H9 (cell line): ENCODE results near the gene HYAL1. TPM values are rescaled to one million over a fixed set of nuclear protein-coding genes. Genes with fewer than 3 reads are reported as not detected.

ENCODE experiments used
- DNase-seq: peaks from one replicate; pipeline ENCODE4 v3.0.0-alpha.2; 2017
- H2AFZ ChIP-seq: one replicate; pipeline ENCODE4 v1.6.1; 2013; ENCODE audit warnings: mild to moderate bottlenecking, low read length, control low read depth, moderate library complexity
- H2AK5ac ChIP-seq: 2 replicates; pipeline ENCODE4 v1.6.1; 2013; ENCODE audit warnings: low read length, control low read depth, mixed read lengths; ENCODE audit not compliant: insufficient read length
- H2BK120ac ChIP-seq: one replicate; pipeline ENCODE4 v1.6.1; 2013; ENCODE audit warnings: low read depth, mild to moderate bottlenecking, low read length, control low read depth, inconsistent platforms; ENCODE audit not compliant: poor library complexity, severe bottlenecking
- H2BK12ac ChIP-seq: 2 replicates; pipeline ENCODE4 v1.6.1; 2013; ENCODE audit warnings: low read length, control low read depth, mixed read lengths, low read depth; ENCODE audit not compliant: insufficient read length
- H2BK15ac ChIP-seq: 2 replicates; pipeline ENCODE4 v1.6.1; 2013; ENCODE audit warnings: low read depth, low read length, control low read depth
- H2BK20ac ChIP-seq: one replicate; pipeline ENCODE4 v1.6.1; 2013; ENCODE audit warnings: low read depth, mild to moderate bottlenecking, low read length, control low read depth, inconsistent platforms; ENCODE audit not compliant: poor library complexity, severe bottlenecking
- H2BK5ac ChIP-seq: 2 replicates; pipeline ENCODE4 v1.6.1; 2013; ENCODE audit warnings: low read length, control low read depth, mixed read lengths; ENCODE audit not compliant: insufficient read length
- H3K14ac ChIP-seq: 2 replicates; pipeline ENCODE4 v1.6.1; 2013; ENCODE audit warnings: low read length, control low read depth; ENCODE audit not compliant: insufficient read depth
- H3K18ac ChIP-seq: 2 replicates; pipeline ENCODE4 v1.6.1; 2013; ENCODE audit warnings: low read depth, mild to moderate bottlenecking, mixed read lengths, low read length, control low read depth; ENCODE audit not compliant: insufficient read length
- H3K23ac ChIP-seq: 2 replicates; pipeline ENCODE4 v1.6.1; 2013; ENCODE audit warnings: low read length, control low read depth, mixed read lengths, low read depth; ENCODE audit not compliant: insufficient read length
- H3K23me2 ChIP-seq: 2 replicates; pipeline ENCODE4 v1.6.1; 2013; ENCODE audit warnings: low read depth, mild to moderate bottlenecking, mixed read lengths, low read length, control low read depth; ENCODE audit not compliant: insufficient read length, poor library complexity, severe bottlenecking
- H3K27ac ChIP-seq: 2 replicates; pipeline ENCODE4 v1.5.1; 2013; ENCODE audit warnings: low read length, control low read depth, mixed read lengths, low read depth; ENCODE audit not compliant: insufficient read length
- H3K27me3 ChIP-seq: 2 replicates; pipeline ENCODE4 v1.6.1; 2013; ENCODE audit warnings: low read length, control low read depth, inconsistent platforms; ENCODE audit not compliant: insufficient read depth
- H3K4ac ChIP-seq: 2 replicates; pipeline ENCODE4 v1.6.1; 2013; ENCODE audit warnings: low read depth, mild to moderate bottlenecking, control low read depth, inconsistent platforms, low read length, moderate library complexity
- H3K4me1 ChIP-seq: 2 replicates; pipeline ENCODE4 v1.6.1; 2013; ENCODE audit warnings: low read length, control low read depth, inconsistent platforms; ENCODE audit not compliant: insufficient read depth
- H3K4me2 ChIP-seq: 2 replicates; pipeline ENCODE4 v1.6.1; 2013; ENCODE audit warnings: low read length, control low read depth, mixed read lengths; ENCODE audit not compliant: insufficient read length, insufficient read depth
- H3K56ac ChIP-seq: 2 replicates; pipeline ENCODE4 v1.6.1; 2013; ENCODE audit warnings: low read depth, mild to moderate bottlenecking, mixed read lengths, low read length, control low read depth; ENCODE audit not compliant: insufficient read length
- H3K79me1 ChIP-seq: 2 replicates; pipeline ENCODE4 v1.6.1; 2013; ENCODE audit warnings: low read depth, mild to moderate bottlenecking, moderate library complexity, low read length, control low read depth, inconsistent platforms; ENCODE audit not compliant: insufficient read depth, poor library complexity, severe bottlenecking
- H3K79me2 ChIP-seq: 2 replicates; pipeline ENCODE4 v1.6.1; 2013; ENCODE audit warnings: low read length, control low read depth, inconsistent platforms; ENCODE audit not compliant: insufficient read depth
- H3K9ac ChIP-seq: 2 replicates; pipeline ENCODE4 v1.6.1; 2013; ENCODE audit warnings: low read length, control low read depth, mixed read lengths; ENCODE audit not compliant: insufficient read length; ENCODE audit errors: extremely low read depth
- H3K9me3 ChIP-seq: one replicate; pipeline ENCODE4 v1.6.1; 2013; ENCODE audit warnings: low read depth, low read length, inconsistent platforms; ENCODE audit not compliant: control insufficient read depth
- H3T11ph ChIP-seq: one replicate; pipeline ENCODE4 v1.6.1; 2013; ENCODE audit warnings: mild to moderate bottlenecking, low read length, control low read depth, inconsistent platforms
- H4K20me1 ChIP-seq: one replicate; pipeline ENCODE4 v1.6.1; 2013; ENCODE audit not compliant: control insufficient read depth, insufficient read length, insufficient read depth
- H4K5ac ChIP-seq: 2 replicates; pipeline ENCODE4 v1.6.1; 2013; ENCODE audit warnings: low read depth, mild to moderate bottlenecking, mixed read lengths, low read length, control low read depth; ENCODE audit not compliant: insufficient read length
- H4K8ac ChIP-seq: replicated peaks from 2 replicates; pipeline ENCODE4 v1.6.1; 2013; ENCODE audit warnings: low read length, control low read depth, mixed read lengths, low read depth; ENCODE audit not compliant: insufficient read length
- H4K91ac ChIP-seq: 2 replicates; pipeline ENCODE4 v1.6.1; 2013; ENCODE audit warnings: low read depth, mild to moderate bottlenecking, moderate library complexity, mixed read lengths, low read length, control low read depth; ENCODE audit not compliant: insufficient read length
- H3K27ac Mint-ChIP-seq, 3 experiments: 2 replicates in 2 of 3; 3 replicates in 1 of 3; pipeline ENCODE4 v1.8.0; 2020 to 2021; ENCODE audit warnings: mixed read lengths in 3 of 3, mild to moderate bottlenecking in 1 of 3, moderate library complexity in 1 of 3
- H3K27me3 Mint-ChIP-seq: 2 replicates; pipeline ENCODE4 v1.8.0; 2021; ENCODE audit warnings: low read depth, mild to moderate bottlenecking, moderate library complexity, mixed read lengths
- H3K36me3 Mint-ChIP-seq, 3 experiments: 2 replicates in 2 of 3; 3 replicates in 1 of 3; pipeline ENCODE4 v1.8.0; 2020 to 2021; ENCODE audit warnings: low read depth in 3 of 3, mixed read lengths in 3 of 3; ENCODE audit not compliant: insufficient read depth in 1 of 3
- H3K4me1 Mint-ChIP-seq, 2 experiments: 2 replicates each; pipeline ENCODE4 v1.8.0; 2020; ENCODE audit warnings: mixed read lengths in 2 of 2
- H3K4me3 Mint-ChIP-seq, 2 experiments: 2 replicates in 1 of 2; 3 replicates in 1 of 2; pipeline ENCODE4 v1.8.0; 2020 to 2021; ENCODE audit warnings: mild to moderate bottlenecking in 2 of 2, mixed read lengths in 2 of 2, moderate library complexity in 1 of 2
- H3K9me3 Mint-ChIP-seq, 2 experiments: 2 replicates in 1 of 2; 3 replicates in 1 of 2; pipeline ENCODE4 v1.8.0; 2020; ENCODE audit warnings: mild to moderate bottlenecking in 2 of 2, mixed read lengths in 2 of 2, moderate library complexity in 1 of 2
- WGBS: extraction: QIAGEN DNeasy Blood & Tissue Kit; methylation state at CpG from one replicate; pipeline ENCODE4 v1.1.7; 2013; ENCODE audit warnings: missing lambda C conversion rate, low lambda C conversion rate, mixed read lengths; ENCODE audit not compliant: insufficient read length; ENCODE audit errors: extremely low coverage; 5-methylcytosine and 5-hydroxymethylcytosine counted together
- total RNA-seq: library from RNA; stranded (reverse); gene quantifications from 2 replicates; pipeline ENCODE4 v1.2.1, GENCODE V29; 2021
- TF ChIP-seq, protein P1 (sequence below): fragments of 200-600 bp; sonication (generic); conservative IDR thresholded peaks from 3 replicates; pipeline ENCODE4 v1.8.0; 2021; ENCODE audit warnings: antibody characterized with exemption, mild to moderate bottlenecking

HYAL1 gene
- total RNA-seq, 1 experiment from 2014 or later, result 2.0 TPM

DNA sequence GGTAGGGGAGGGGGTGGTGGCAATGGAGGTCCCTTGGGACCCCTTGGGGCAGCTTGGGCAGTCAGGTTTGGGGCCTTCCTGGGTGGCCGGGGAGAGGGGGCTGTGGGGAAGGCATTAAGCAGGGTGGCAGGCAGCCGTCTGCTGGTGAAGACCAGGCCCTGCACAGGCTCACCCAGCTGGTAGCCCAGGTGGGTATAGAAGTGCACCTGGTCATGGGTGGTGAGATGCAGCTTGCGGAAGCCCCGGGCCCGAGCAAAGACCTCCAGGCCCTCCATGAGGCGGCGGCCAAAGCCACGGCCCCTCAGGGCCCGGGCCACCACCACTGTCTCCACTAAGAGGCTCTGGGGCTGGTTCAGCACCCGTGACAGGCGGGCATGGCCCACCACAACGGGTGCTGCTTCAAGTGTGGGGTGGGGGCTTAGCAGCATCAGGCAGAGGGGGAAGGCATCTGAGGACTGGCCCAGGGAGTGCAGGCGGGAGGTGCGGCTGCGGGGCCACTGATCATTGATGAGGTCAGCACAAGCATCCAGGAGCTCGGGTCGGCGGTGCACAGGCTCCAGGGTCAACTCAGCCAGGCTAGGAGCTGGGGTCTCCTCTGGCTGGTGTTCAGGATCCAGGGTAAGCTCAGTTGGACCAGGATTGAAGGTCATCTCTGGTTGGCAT, 6.5 kb downstream of the HYAL1 start:
- Histone ChIP-seq H2BK12ac (no peak overlapping the region), H3K9me3 (no peaks in the 10 kb centered on the region), H2AK5ac (no peak overlapping the region), H3K27ac (no peak overlapping the region), H3K4me1 (no peaks in the 10 kb centered on the region), H4K20me1 (no peaks in the 10 kb centered on the region), H3K23me2 (peaks cover 6% of the 10 kb centered on the region), H2AFZ (no peak overlapping the region), H2BK15ac (no peak overlapping the region), H3K23ac (no peak overlapping the region), H3K56ac (no peak overlapping the region), H4K91ac (no peak overlapping the region), H2BK20ac (no peak overlapping the region), H3K79me1 (no peaks in the 10 kb centered on the region), H3K4me2 (no peak overlapping the region), H3K14ac (no peak overlapping the region), H2BK5ac (no peak overlapping the region), H4K5ac (no peak overlapping the region), H3K27me3 (no peaks in the 10 kb centered on the region), H3K4ac (no peak overlapping the region), H3K9ac (no peak overlapping the region), H3K18ac (no peak overlapping the region), H3K79me2 (no peaks in the 10 kb centered on the region; the same call in 1 of the 2 replicates), H3T11ph (no peak overlapping the region), H4K8ac (no peak overlapping the region), H2BK120ac (no peak overlapping the region)
- Mint-ChIP-seq H3K27ac (no peak overlapping the region), H3K36me3 (peaks cover 0 to 8% (median 1%) of the 10 kb centered on the region in 3 experiments; a peak in 1 of 7 replicates), H3K4me1 (peaks cover 22 to 23% of the 10 kb centered on the region in 2 experiments), H3K27me3 (no peaks in the 10 kb centered on the region), H3K4me3 (no peak overlapping the region), H3K9me3 (no peaks in the 10 kb centered on the region; a peak in 1 of 5 replicates)
- WGBS, result no CpG with 5 or more reads among the region's 18 CpGs
- DNase-seq, result no peak
- TF ChIP-seq, protein P1, sequence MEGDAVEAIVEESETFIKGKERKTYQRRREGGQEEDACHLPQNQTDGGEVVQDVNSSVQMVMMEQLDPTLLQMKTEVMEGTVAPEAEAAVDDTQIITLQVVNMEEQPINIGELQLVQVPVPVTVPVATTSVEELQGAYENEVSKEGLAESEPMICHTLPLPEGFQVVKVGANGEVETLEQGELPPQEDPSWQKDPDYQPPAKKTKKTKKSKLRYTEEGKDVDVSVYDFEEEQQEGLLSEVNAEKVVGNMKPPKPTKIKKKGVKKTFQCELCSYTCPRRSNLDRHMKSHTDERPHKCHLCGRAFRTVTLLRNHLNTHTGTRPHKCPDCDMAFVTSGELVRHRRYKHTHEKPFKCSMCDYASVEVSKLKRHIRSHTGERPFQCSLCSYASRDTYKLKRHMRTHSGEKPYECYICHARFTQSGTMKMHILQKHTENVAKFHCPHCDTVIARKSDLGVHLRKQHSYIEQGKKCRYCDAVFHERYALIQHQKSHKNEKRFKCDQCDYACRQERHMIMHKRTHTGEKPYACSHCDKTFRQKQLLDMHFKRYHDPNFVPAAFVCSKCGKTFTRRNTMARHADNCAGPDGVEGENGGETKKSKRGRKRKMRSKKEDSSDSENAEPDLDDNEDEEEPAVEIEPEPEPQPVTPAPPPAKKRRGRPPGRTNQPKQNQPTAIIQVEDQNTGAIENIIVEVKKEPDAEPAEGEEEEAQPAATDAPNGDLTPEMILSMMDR, result no peak
